ENCODE measurements around the gene RIC1.
"Not testable (repeated sequence)": the region's sequence is repeated elsewhere in the genome, so short reads cannot be mapped to it uniquely, and the experiment has no call there.

The RIC1 gene

GRCh38 chr9:5626727-5627634 lies 1.9 kb upstream of the RIC1 start:
- DNase-seq: peak; percentile 7

DNA sequence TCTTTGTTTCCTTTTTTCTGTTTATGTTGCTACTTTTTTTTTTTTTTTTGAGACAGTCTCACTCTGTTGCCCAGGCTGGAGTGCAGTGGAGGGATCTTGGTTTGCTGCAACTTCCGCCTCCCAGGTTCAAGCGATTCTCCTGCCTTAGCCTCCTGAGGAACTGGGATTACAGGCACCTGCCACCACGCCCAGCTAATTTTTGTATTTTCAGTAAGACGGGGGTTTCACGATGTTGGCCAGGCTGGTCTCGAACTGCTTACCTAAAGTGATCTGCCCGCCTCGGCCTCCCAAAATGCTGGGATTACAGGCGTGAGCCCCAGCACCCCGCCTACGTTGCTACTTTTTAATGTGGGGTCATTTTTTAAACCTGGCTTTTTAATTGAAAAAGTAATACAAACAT lies 1.2 kb upstream of the RIC1 start:
- DNase-seq: not testable (repeated sequence)

- no peak for DNase-seq
Observed at GRCh38 chr9:5628183-5628529, 751 bp upstream of the RIC1 start.

DNA sequence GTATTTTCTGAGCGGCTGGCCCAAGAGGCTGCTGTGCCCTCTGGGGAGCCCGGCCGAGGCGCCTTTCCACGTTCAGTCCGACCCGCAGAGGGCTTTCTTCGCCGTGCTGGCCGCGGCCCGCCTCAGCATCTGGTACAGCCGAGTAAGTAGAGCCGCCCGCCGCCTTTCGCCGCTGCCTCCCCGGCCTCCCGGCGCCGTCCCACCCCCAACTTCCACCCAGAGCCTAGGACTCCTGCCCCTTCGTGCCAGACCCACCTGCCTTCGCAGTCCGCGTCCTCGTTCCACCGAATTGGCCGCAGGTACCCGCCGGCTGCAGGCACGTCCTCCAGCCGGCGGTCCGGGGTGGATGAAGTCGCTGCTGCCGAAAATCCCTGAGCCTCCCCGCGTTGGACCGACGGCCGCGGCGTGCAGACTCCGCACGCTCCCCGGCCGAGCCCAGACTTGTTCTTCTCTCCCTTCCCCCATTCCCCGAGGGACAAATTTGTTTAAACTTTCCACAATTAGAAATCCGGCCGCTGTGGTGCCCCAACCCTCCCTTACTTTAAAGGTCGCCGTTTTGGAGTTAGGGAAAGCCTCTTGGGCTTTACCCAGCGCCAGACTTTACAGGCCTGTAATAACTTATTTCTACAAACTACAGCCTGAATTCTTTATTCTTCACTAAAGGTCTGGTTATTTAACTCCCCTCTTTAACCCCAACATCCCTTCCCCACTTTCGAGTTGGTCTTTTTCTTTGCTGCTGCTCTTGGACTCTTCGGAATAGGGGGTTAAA lies 589 bp downstream of the RIC1 start:
- no peak for DNase-seq

DNA sequence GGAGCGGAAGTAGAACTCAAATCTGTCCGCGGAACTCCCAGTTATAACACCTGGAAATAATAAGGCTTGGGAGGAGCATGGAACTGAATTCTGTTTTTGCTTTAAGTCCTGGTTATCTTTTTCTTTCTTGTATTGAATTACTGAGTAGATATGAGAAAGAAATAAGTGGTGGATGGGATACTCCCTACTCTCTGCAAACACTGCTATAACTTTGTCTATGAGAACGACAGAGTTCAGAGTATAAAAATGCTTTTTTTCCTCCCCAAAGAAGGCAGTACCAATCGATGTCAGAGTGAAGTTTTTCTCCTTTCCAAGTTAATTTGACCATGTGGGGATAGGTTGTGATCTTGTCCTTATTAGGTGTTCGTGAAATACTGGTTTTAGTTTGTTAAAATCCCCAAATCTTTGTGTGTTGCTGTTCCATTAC lies 1.2 kb downstream of the RIC1 start:
- peak; percentile 8 for DNase-seq

DNA sequence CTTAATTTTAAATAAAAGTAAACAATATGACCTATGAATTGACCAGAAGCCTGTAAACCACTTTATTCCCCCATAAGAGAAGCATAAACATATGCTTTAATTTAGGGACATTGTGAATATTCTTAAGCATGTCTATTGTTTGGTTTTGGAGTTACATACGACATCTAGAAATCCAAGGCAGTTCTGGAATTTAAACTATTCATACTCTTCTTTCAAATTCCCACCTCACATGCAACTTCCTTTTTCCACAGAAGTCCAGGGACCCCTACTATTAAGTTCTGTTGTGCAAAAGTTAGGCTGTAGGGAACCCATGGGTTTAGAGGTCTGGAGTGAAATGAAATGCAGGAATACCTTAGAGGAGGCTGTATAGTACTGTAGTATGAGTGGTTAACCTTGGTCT lies 2.1 kb downstream of the RIC1 start:
- DNase-seq: no peak

- DNase-seq: no peak
Observed at GRCh38 chr9:5632540-5632939, 3.6 kb downstream of the RIC1 start.

DNA sequence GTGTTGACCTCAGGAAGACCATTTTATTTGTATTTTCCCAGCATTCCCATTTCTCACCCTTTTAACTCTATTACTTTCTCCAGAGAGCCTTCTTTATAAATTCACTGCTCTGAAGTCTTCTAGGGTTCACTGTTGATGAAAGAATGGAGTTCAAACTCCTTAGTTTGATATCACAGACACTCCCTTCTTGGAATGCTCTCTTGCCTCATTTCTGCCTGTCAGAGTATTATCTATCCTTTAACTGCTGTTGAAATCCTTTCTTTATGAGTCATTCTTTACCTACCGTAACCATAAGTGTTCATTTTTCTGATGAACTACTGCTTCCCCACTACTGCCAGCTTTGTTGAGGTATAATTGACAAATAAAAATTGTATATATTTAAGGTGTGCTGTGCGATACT lies 4.3 kb downstream of the RIC1 start:
- DNase-seq: no peak

DNA sequence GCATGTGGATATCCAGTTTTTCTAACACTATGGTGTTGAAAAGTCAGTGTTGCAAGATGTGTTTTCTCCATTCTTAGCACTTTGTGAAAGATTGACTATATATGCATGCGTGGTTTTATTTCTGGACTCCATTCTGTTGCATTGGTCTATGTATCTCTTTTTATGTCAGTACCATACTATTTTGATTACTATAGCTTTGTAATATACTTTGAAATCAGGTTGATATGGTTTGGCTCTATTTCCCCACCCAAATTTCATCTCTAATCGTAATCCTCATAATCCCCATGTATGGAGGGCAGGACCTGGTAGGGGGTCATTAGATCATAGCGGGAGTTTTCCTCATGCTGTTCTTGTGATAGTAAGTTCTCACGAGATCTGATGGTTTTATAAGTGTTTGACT lies 6.5 kb downstream of the RIC1 start:
- DNase-seq: no peak

DNA sequence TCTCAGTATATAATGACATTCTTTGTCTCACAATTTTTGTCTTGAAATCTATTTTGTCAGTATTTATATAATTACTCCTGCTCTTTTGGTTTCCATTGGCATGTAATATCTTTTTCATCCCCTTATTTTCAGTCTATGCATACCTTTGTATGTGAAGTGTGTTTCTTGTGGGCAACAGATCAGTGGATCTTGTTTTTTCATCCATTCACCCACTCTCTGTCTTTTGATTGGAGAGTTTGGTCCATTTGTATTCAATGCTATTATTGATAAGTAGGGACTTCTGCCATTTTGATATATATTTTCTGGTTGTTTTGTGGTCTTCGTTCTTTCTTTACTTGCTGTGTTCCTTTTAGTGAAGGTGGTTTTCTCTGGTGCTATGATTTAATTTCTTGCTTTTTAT lies 10.9 kb downstream of the RIC1 start:
- DNase-seq: no peak

DNA sequence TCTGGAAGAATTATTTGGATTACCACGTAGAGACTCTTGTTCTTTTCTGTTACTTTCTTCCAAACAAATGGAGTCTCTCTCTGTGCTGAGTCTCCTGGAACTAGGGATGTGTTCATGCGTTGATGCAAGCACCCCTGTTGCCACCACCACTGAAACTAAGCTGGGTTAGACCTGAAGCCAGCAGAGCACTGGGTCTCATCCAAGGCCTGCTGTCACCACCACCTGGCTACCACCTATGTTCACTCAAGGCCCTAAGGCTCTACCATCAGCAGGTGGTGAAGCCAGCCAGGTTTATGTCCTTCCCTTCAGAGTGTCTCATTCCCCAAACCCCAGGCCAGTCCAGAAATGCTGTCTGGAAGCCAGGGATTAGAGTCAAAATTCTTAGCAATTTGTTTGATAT lies 13.3 kb downstream of the RIC1 start:
- no peak for DNase-seq

DNA sequence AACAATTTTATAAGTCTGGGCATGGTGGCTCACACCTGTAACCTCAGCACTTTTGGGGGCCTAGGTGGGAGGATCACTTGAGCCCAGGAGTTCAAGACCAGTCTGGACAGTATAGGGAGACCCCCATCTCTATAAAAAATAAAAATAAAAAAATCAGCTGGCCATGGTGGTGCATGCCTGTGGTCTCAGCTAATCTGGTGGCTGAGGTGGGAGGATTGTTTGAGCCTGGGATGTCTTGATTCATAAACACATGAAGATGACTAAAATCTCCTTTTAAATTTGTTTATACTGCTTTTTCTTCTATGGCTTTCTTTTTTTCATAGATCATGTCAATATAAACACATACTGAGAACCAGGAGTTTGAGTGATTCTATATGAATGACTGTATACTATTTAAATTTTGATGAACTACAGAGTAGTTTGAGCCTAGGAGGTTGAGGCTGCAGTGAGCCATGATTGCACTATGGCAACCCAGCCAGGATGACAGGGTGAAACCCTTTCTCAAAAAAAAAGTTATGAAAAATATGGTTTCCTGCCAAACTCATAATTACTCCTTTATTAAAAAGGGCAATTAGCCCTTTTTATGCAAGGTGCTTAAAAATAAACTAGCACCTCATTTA lies 14.2 kb downstream of the RIC1 start:
- DNase-seq: no peak

DNA sequence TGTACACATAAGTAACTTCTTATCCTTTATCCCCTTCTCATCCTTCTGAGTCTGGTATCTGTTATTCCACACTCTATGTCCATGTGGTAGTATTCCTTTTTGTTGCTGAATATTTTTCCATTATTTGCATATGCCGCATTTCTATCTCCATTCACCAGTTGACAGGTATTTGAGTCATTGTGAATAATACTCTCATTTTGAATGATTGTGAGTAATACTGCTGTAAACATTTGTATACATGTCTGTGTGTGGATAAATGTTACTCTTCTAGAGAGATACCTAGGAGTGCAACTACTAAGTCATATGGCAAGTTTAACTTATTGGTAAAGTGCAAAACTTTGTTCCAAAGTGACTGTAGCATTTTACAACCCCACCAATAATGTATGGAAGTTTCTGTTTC lies 15.6 kb downstream of the RIC1 start:
- DNase-seq: no peak

DNA sequence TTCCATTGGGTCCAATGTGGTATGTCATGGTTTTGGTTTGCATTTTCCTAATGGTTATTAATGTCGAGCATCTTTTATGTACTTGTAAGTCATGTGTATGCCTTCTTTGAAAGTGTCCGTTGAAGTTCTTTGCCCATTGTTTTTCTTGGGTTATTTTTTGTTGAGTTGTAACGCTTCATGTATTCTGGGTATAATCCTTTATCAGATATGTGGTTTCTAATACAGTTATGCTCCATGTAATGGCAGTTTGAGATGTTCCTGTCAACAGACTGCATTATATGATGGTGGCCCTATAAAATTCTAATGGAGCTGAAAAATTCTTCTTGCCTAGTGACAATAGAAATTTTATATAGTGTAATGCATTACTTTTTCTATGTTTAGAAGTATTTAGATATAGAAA lies 17.2 kb downstream of the RIC1 start:
- DNase-seq: no peak

- no peak for DNase-seq
Observed at GRCh38 chr9:5650356-5651105, 21.6 kb downstream of the RIC1 start.

DNA sequence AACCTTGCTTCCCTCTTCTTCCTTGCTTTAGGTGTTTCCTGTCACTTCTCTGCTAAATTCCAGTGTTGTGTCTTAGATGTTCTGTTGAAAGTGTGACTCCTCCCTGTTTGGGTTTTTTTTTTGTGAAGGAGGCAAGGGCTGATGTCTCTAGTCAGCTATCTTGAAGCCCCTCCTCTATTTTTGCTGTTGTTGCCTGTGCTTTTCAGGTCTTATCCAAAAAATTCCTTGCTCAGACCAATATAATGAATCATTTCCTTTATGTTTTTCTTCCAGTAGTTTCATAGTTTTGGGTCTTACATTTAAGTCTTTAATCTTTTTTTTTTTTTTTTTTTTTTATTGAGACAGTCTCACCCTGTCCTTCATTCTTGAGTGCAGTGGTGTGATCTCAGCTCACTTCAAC lies 22.3 kb downstream of the RIC1 start:
- DNase-seq: no peak

DNA sequence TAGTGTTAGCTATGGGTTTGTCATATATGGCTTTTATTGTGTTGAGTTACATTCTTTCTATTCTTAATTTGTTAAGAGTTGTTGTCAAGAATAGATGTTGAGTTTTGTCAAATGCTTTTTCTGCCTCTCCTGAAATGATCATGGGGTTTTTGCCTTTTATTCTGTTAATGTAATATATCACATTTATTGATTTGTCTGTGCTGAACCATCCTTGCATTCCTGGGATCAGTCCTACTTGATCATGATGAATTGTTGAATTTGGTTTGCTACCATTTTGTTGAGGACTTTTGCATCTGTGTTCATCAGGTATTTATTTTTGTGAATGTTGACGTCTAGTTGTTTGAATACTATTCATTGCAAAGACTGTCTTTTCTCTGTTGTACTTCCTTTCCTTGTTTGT lies 23.9 kb downstream of the RIC1 start:
- no peak for DNase-seq

- not testable (repeated sequence) for DNase-seq
Observed at GRCh38 chr9:5662804-5663203, 33.9 kb downstream of the RIC1 start.

GRCh38 chr9:5665059-5665458 lies 36.2 kb downstream of the RIC1 start:
- no peak for DNase-seq

DNA sequence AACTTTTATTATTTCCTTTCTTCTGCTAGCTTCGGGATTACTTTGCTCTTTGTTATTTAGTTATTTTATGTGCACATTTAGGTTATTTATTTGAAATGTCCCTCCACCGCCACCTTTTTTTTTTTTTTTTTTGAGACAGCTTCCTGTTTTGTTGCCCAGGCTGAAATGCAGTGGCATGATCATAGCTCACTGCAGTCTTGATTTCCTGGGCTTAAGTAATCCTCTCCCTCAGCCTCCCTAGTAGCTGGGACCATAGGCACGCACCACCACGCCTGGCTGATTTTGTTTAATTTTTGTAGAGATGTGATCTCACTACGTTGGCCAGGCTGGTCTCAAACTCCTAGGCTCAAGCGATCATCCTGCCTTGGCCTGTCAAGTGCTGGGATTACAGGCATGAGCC lies 38.5 kb downstream of the RIC1 start:
- DNase-seq: no peak

GRCh38 chr9:5670079-5670478 lies 41.2 kb downstream of the RIC1 start:
- DNase-seq: no peak

- no peak for DNase-seq
Observed at GRCh38 chr9:5671711-5672353, 42.9 kb downstream of the RIC1 start.

DNA sequence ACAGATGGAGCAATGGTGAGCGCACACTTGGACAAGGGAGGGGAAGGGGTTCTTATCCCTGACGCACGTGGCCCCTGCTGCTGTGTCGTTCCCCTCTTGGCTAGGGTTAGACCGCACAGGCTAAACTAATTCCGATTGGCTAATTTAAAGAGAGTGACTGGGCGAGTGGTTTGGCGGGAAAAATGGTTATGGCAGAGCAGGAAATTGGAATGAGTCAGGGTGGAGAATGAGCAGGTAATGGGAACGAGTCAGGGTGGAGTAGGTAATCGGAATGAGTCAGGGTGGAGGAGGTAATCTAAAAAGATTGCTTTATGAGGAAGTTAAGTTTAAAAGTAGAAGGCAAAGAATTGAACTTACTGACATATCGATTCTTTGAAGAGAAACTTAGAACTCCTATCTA lies 46.1 kb downstream of the RIC1 start:
- not testable (repeated sequence) for DNase-seq

Data from NCI-H1694 treated with DMSO at 0.1 percent for 48 hours (cell line).